GM08714 (cell line): ENCODE measurements around the gene ECSIT.

Source experiments
- H3K4me3 ChIP-seq: fragments of 200-500 bp; sonication (Bioruptor generic); 2 replicates; pipeline ENCODE4 v1.5.1; 2014; ENCODE audit warnings: mild to moderate bottlenecking, low read length, inconsistent platforms
- ZNF274 ChIP-seq: IDR thresholded peaks from 2 replicates; pipeline ENCODE4 v1.6.1; 2012; ENCODE audit warnings: mild to moderate bottlenecking, low read depth, low read length

Gene ECSIT

DNA sequence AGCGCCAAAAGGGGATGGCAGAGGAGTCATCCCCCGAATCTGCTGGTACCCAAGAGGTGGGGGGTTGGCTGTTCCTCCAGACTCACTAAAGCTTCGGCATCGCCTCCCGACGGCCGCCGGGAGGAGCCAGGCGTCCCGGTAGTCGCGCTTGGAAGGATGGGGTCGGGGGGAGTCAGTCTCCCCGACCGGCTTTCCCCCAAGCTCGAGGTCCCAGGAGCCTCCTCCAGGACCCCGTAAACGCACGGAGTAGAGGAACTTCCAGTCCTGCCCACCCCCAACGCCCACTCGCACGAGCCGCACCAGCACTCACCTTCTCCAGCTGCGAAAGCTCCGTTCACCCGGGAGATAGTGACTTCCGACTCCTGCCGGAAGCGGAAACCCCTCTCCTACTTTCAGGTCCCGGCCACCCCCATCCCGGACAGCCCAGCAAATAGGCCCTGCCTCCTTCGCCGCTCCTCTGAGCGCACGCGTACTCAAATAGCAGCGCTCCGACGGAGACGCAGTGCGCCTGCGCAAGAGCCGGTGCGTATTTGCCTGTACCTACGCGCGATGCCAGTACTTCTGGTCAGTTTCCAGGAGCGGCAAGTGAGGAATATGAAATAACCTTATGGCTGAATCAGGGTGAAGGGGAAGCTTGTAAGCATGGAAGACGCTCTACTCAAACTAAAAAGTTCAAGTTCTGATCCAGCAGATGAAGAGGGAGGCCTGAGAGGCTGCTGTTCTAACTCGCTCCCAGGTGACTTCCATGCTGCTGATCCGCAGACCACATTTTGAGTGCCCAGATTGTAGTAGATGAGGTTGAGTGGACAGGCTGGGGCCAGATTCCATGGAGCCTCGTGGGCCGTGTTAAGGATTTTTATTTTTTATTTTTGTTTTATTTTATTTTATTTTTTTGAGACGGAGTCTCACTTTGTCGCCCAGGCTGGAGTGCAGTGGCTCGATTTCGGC, 30.2 kb upstream of the ECSIT start, which contains the start of gene ELOF1:
TSS of gene ELOF1 (minus strand) at position 350 of the 948 bp plus-strand sequence. CDS start 4,883 bp downstream, outside the sequence.
- H3K4me3 ChIP-seq = peak within 1 kb of the TSS; percentile 98
- no peak for TF ChIP-seq ZNF274

DNA sequence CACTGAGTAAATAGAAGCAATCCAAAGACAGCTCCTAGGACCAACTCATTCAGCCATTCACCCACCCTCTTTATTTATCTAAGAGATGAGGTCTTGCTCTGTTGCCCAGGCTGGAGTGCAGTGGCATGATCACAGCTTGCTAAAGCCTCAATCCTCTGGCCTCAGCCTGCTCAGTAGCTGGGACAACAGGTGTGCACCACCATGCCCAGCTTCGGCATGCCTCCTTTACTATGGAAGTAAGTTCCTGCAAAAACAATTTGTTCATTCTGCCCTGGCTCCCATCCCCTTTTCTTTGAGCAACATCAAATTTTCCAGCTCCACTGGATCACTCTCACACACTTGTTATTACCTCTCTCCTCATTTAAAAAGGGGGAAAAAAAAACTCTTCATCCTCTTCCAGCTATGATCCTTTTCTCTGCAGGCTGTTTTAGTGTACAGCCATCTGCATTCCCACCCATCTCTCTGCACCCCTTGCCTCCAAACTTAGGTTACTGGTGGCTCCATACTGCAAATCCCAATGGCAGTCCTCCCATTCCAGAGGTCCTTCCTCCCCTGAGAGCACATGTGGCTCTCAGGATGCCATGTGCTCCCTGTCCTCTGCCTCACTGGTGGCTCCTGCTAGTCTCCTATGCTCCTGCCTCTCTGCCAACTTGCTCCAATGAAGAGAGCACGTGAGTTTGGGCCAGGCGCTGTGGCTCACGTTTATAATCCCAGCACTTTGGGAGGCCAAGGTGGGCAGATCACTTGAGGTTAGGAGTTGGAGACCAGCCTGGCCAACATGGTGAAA, 27.9 kb upstream of the ECSIT start:
- TF ChIP-seq ZNF274 = no peak
- H3K4me3 ChIP-seq = no peak overlapping the region

- H3K4me3 ChIP-seq = no peak overlapping the region
- TF ChIP-seq ZNF274 = no peak
Measured at GRCh38 chr19:11555246-11555645, 26.3 kb upstream of the ECSIT start.

DNA sequence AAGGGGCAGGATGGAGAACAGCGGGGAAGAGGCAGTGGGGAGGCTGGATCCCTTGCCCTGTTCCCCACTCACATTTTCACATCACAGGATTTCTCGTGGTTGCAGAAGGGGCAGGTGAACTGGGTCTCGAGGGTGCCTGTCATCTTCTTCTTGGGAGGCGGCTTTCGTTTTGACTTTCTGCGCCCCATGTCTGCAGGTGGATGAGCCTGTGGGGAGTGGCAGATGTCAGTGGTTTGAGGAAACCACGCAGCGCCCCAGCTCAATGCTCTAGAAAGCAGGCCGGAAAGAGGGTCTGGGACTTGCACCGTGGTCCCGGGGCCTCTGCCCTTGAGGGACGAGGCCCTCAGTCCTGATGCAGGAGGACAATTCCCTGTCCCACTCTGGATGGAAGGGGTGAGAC, 25.2 kb upstream of the ECSIT start:
- no peak overlapping the region for H3K4me3 ChIP-seq
- no peak for TF ChIP-seq ZNF274

- H3K4me3 ChIP-seq = no peak overlapping the region
- no peak for TF ChIP-seq ZNF274
Measured at GRCh38 chr19:11552666-11553372, 23.9 kb upstream of the ECSIT start.

GRCh38 chr19:11551603-11552235, 22.8 kb upstream of the ECSIT start:
- no peak overlapping the region for H3K4me3 ChIP-seq
- no peak for TF ChIP-seq ZNF274

- no peak for TF ChIP-seq ZNF274
- H3K4me3 ChIP-seq = no peak overlapping the region
Measured at GRCh38 chr19:11550265-11550664, 21.3 kb upstream of the ECSIT start.

DNA sequence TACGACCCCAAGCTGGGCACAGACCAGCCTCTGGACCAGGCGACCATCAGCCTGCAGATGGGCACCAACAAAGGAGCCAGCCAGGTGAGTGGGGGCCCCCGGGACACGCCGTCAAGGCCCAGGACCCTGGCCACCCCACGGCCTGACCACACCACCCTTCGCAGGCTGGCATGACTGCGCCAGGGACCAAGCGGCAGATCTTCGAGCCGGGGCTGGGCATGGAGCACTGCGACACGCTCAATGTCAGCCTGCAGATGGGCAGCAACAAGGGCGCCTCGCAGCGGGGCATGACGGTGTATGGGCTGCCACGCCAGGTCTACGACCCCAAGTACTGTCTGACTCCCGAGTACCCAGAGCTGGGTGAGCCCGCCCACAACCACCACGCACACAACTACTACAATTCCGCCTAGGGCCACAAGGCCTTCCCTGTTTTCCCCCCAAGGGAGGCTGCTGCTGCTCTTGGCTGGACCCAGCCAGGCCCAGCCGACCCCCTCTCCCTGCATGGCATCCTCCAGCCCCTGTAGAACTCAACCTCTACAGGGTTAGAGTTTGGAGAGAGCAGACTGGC, 20.5 kb upstream of the ECSIT start:
- no peak overlapping the region for H3K4me3 ChIP-seq
- TF ChIP-seq ZNF274 = no peak

DNA sequence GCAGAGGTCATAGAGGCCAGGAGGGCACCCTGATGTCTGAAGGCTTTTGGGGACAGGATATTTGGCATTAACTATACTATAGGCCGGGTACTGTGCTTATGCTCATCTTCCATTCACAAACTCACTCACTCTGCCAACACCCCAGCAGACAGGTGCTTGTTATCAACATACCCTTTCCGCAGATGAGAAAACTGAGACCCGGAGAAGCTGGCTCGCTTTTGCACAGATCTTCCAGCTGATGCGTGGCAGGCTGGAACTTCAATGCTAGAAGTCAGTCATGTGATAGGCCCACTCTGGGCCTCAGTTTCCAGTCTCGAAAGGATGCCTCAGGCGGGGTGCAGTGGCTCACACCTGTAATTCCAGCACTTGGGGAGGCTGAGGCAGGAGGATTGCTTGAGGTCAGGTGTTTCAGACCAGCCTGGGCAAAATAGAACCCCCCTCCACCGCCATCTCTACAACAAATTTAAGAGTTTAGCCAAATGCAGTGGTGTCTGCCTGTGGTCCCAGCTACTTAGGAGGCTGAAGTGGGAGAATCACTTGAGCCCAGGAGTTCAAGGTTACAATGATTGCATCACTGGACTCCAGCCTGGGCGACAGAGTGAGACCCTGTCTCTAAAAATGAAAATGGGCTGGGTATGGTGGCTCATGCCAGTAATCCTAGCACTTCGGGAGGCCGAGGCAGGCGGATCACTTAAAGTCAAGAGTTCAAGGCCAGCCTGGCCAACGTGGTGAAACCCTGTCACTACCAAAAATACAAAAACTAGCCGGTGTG, 19.2 kb upstream of the ECSIT start:
- TF ChIP-seq ZNF274 = no peak
- H3K4me3 ChIP-seq = no peak overlapping the region

GRCh38 chr19:11541238-11541637, 12.3 kb upstream of the ECSIT start:
- H3K4me3 ChIP-seq = no peak overlapping the region
- TF ChIP-seq ZNF274 = no peak

- no peak overlapping the region for H3K4me3 ChIP-seq
- TF ChIP-seq ZNF274 = no peak
Measured at GRCh38 chr19:11540645-11541044, 11.7 kb upstream of the ECSIT start.

GRCh38 chr19:11539495-11540365, 10.8 kb upstream of the ECSIT start:
- H3K4me3 ChIP-seq = no peak overlapping the region
- TF ChIP-seq ZNF274 = no peak
